GM12864 (cell line): ENCODE results near the gene HTR4.

ENCODE experiments used
- DNase-seq: peaks from one replicate; pipeline ENCODE4 v3.0.0-alpha.2; 2011; ENCODE audit warnings: low read depth
- H3K4me3 ChIP-seq: 2 replicates; pipeline ENCODE4 v1.5.1; 2011; ENCODE audit warnings: mild to moderate bottlenecking, low read depth, low read length, control low read depth
- TF ChIP-seq, protein P1 (sequence below): IDR thresholded peaks from 2 replicates; pipeline ENCODE4 v1.5.1; 2011; ENCODE audit warnings: low read depth, mild to moderate bottlenecking, moderate library complexity, low read length, control low read depth, inconsistent platforms; ENCODE audit errors: missing control alignments

HTR4 gene, protein sequence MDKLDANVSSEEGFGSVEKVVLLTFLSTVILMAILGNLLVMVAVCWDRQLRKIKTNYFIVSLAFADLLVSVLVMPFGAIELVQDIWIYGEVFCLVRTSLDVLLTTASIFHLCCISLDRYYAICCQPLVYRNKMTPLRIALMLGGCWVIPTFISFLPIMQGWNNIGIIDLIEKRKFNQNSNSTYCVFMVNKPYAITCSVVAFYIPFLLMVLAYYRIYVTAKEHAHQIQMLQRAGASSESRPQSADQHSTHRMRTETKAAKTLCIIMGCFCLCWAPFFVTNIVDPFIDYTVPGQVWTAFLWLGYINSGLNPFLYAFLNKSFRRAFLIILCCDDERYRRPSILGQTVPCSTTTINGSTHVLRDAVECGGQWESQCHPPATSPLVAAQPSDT

DNA sequence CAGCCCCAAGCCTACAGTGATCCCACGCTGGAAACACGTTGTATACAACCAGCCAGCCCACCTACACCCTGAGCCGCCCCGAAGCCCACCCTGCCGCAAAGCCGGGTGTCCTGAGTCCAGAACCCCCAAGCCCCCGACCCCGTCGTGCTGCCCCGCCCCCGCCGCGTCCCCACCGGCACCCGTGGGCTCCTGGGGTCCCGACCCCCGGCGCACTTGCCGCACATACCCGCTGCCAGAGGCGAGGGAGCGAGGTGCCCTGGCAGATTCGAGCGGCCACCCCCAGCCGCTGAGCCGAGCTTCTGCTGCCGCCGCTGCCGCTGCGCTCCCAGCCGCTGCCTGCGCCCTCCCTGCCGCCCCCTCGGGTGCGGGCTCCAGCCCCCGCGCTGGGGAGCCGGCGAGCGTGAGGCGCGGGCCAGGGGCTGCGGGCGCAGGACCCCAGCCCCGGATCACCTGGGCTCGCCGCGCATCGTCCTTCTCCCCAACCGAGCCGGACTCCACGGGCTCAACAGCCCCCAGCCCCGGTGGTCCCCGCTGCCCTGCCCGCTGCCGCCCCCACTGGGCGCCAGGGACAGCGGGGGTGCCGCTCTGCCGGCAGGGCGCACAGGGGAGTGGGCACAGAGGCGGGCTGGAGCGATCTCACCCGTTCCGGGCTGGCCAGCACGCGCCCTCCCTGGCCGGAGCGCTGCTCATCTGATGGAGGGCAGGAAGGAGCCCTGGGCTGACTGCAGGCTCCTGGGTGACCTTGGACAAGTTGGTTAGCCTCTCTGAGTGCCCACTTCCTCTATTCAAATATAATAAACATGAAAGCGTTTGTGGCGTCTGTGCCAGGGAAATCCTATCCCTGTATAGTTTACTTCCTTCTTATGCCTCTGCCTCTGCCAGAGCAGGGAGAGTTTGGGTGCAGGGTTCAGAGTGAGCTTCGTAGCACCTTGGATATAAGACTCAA is at the start of gene HTR4:
Gene HTR4, minus strand, starts transcription at position 692 of the 946 bp plus-strand sequence. CDS start 17,513 bp downstream, outside the sequence.
- DNase-seq = no peak
- TF ChIP-seq, protein P1, sequence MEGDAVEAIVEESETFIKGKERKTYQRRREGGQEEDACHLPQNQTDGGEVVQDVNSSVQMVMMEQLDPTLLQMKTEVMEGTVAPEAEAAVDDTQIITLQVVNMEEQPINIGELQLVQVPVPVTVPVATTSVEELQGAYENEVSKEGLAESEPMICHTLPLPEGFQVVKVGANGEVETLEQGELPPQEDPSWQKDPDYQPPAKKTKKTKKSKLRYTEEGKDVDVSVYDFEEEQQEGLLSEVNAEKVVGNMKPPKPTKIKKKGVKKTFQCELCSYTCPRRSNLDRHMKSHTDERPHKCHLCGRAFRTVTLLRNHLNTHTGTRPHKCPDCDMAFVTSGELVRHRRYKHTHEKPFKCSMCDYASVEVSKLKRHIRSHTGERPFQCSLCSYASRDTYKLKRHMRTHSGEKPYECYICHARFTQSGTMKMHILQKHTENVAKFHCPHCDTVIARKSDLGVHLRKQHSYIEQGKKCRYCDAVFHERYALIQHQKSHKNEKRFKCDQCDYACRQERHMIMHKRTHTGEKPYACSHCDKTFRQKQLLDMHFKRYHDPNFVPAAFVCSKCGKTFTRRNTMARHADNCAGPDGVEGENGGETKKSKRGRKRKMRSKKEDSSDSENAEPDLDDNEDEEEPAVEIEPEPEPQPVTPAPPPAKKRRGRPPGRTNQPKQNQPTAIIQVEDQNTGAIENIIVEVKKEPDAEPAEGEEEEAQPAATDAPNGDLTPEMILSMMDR = no peak
- no peak within 1 kb of the TSS for H3K4me3 ChIP-seq

DNA sequence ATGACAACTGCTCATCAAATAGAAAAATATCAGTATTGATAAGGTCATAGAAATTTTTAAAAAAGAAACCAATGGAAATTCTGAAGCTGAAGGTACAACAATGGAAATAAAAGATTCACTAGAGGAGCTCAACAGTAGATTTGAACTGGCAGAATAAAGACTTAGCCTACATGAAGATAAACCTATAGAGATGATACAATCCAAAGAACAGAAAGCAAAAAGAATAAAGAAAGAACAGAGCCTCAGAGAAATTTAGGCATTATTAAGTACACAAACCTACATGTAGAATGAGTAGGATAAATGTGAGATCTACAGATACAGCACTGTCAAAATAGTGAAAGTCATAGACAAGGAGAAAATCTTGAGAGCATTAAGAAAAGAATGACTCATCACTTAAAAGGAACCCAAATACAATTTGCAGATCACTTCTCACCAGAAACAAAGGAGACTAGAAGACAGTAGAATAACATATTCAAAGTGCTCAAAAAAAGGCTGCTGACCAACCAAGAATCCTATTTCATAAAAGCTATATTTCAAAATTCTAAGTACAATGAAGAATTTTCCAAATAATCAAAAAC is 47.8 kb upstream of the HTR4 start:
- TF ChIP-seq, protein P1 = no peak
- no peak for DNase-seq
- no peak overlapping the region for H3K4me3 ChIP-seq

DNA sequence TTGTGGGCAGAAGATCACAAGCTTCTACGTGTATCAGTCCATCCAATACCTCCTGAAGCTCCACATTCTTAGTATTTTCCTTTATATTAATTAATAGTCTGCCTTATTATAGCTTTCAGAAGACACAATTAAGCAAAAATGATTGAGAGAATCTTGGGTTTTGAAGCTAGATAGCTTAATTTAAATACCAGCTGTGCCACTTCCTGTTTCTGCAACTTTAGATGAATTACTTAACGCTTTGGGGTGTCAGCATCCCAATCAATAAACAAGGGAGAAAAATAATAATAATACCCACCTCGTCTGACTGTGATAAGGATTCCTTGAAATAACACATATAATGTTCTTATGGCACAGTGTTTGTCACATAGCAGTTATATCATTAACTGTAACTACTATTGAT is 44.7 kb upstream of the HTR4 start:
- TF ChIP-seq, protein P1 = no peak
- no peak for DNase-seq
- H3K4me3 ChIP-seq = no peak overlapping the region

DNA sequence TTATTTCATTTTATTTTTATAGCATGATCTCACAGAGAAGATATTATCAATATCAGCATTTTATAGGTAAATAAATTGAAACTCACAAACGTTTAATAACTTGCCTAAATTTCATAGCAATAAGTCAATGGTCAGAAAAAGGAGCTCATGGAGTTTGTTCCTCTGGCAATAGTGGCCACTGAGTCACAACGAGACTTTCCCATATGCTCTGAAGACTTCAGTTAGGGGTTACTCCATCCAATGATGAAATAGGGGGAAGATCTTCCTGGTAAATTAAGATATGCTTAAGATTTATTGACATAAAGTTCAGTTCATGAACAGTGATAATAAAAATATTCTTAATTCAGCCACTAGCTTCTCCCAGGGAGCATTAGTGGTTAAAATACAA is 43.5 kb upstream of the HTR4 start:
- TF ChIP-seq, protein P1 = no peak
- no peak overlapping the region for H3K4me3 ChIP-seq
- DNase-seq = no peak

DNA sequence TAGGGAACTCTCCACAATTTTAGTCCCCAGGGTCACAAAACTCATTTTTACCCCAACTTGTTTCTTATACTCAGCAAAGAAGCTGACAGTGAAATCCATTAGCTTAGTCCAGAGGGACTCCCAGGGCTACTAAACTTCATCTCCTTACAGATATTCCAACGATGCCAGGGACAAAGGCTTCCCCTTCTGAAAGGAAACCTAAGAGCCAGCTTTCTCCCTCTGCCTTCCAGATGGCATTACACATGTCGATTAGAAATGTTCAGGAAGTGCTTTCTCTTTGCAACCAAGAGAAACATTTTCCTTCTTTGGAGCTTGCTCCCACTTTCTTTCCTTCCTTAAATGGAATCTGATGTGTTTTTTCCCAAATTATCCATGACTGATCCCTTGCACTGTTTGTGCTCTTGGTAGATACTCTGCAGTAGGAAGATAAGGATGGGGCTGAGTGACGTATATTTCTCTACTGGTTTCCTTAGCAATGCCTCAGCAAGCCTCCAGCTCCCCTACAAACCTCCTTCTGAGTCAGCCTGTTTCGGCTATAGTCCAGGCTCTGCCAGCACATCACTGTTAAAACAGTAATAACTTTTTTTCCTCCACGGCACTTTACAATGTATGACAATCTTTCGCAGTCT is 43.0 kb upstream of the HTR4 start:
- no peak overlapping the region for H3K4me3 ChIP-seq
- TF ChIP-seq, protein P1 = no peak
- DNase-seq = no peak

DNA sequence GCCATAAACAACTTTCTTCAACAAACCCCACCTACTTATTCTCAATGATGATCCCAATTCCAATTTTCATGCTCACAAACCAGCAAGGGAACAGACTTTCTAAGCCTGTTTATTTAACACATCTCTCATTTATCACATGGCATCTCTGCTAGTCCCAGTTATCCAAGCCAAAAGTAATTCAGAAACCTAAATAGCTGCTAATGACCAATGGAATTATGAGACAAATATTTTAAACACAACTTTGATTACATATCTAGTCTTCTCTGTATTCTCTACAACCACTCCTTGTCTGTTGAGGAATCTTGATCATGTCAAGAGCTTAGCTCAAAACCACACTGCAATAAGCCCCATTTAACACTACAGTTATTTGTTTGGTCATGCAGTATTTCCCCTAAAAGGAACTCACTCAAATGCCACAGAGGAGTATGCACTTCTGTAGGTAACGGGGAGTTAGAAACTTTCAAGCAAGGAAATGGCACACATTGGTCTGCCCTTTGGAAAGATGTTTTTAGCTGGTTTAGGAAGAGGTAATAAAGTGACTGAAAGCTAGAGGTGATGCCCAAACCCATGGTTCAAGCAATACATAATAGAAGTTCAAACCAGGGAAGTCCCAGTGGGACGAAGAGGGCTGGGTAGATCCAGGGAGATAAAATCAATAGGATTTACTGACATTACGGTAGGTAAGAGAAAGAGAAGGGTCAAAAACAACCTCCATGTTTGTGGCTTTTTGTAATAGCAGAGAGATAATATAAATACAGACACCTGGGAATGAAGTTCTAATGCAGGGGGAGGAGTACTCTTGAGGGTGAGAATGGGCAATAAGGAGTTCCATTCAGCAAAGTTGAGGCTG is 42.1 kb upstream of the HTR4 start:
- no peak for DNase-seq
- no peak overlapping the region for H3K4me3 ChIP-seq
- TF ChIP-seq, protein P1 = no peak
